D721Med (cell line): ENCODE measurements around the gene STRN4.

Source experiments
- DNase-seq: peaks from one replicate; pipeline ENCODE4 v3.0.0; 2011; ENCODE audit warnings: low spot score; ENCODE audit not compliant: insufficient read length
- FAIRE-seq: peaks from 2 replicates; lab custom pipeline; 2011; peaks lifted over from hg19 to GRCh38; lab: Jason Lieb, UNC
- CTCF ChIP-seq: IDR thresholded peaks from 2 replicates; pipeline ENCODE4 v1.5.1; 2012; ENCODE audit warnings: mild to moderate bottlenecking, control low read depth; ENCODE audit not compliant: insufficient read depth; ENCODE audit errors: missing control alignments

The STRN4 gene

GRCh38 chr19:46732172-46732938 lies 13.9 kb downstream of the STRN4 start:
- FAIRE-seq, result no peak
- no peak for DNase-seq
- no peak for TF ChIP-seq CTCF

- FAIRE-seq, result no peak
- no peak for DNase-seq
- TF ChIP-seq CTCF, result no peak
Observed at GRCh38 chr19:46731584-46731983, 14.7 kb downstream of the STRN4 start.

GRCh38 chr19:46731007-46731501 lies 15.2 kb downstream of the STRN4 start:
- TF ChIP-seq CTCF, result no peak
- no peak for DNase-seq
- FAIRE-seq, result no peak

GRCh38 chr19:46730595-46730994 lies 15.7 kb downstream of the STRN4 start:
- no peak for DNase-seq
- no peak for TF ChIP-seq CTCF
- no peak for FAIRE-seq

- TF ChIP-seq CTCF, result no peak
- no peak for FAIRE-seq
- no peak for DNase-seq
Observed at GRCh38 chr19:46730187-46730586, 16.1 kb downstream of the STRN4 start.

GRCh38 chr19:46729696-46730095 lies 16.6 kb downstream of the STRN4 start:
- TF ChIP-seq CTCF, result no peak
- FAIRE-seq, result no peak
- no peak for DNase-seq

GRCh38 chr19:46728693-46729339 lies 17.4 kb downstream of the STRN4 start:
- FAIRE-seq, result no peak
- peak; percentile 87 for DNase-seq
- TF ChIP-seq CTCF, result peak; percentile 66
